ENCODE data around the gene RELL1.

DNA sequence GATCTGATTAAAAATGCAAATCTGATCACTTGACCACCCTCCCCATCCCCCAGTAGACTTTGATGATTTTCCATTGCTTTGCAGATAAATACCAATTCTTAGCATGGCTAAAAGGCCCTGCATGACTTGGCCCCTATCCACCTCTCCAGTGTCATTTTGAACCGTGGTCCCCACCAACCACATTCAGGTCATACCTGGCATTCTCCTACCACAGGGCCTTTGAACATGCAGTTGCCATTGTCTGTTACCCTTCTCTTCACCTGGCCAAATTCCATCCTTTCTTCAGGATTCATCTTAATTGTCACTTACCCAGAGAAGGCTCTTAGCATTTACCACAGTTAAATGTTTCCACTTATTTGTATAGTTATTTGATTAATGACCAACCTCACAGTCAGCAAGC, 36.9 kb upstream of the RELL1 start:
- TF ChIP-seq, protein P1, sequence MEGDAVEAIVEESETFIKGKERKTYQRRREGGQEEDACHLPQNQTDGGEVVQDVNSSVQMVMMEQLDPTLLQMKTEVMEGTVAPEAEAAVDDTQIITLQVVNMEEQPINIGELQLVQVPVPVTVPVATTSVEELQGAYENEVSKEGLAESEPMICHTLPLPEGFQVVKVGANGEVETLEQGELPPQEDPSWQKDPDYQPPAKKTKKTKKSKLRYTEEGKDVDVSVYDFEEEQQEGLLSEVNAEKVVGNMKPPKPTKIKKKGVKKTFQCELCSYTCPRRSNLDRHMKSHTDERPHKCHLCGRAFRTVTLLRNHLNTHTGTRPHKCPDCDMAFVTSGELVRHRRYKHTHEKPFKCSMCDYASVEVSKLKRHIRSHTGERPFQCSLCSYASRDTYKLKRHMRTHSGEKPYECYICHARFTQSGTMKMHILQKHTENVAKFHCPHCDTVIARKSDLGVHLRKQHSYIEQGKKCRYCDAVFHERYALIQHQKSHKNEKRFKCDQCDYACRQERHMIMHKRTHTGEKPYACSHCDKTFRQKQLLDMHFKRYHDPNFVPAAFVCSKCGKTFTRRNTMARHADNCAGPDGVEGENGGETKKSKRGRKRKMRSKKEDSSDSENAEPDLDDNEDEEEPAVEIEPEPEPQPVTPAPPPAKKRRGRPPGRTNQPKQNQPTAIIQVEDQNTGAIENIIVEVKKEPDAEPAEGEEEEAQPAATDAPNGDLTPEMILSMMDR (conservative IDR thresholded peaks at IDR 0.05; ENCODE audit: low read length), result no peak
- no peak for TF ChIP-seq EZH2phosphoT487 (IDR thresholded peaks at IDR 0.05; ENCODE audit: borderline replicate concordance, low read depth, low read length)
